ENCODE measurements around the gene BCL2L13. TPM values are rescaled to one million over a fixed set of nuclear protein-coding genes. Genes with fewer than 3 reads are reported as not detected.

The BCL2L13 gene
- total and polyA plus RNA-seq, 2 experiments from 2014 or later = 34.4 to 38.6 TPM

GRCh38 chr22:17607891-17608521, 30.6 kb upstream of the BCL2L13 start:
- H3K36me3 ChIP-seq (replicated peaks; ENCODE audit: insufficient read depth, low read depth) = peaks cover 9% of the 10 kb centered on the region
- H3K27ac ChIP-seq = peak overlapping the region; percentile 42
- 82% methylated on average over 4 of the region's 4 CpGs for WGBS (ENCODE audit: low lambda C conversion rate, missing lambda C conversion rate)

DNA sequence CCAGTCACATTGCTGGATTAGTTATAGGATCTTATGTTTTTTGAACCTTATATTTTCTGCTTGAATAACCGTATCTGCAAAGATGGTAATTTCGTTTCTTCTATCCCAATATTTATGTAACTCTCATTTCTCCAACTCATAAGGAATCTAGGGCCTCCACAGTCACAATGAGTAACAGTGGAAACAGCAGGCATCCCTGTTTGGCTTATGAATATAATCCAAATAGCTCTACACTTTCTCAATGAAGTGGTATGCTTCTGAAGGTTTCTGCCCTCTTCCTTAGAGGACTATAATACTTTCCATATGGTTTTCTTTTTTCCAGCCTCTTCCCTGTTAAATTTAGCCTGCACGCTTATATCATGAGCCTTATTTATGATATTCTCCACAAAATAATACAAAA, 26.5 kb upstream of the BCL2L13 start:
- Histone ChIP-seq H3K4me1 (ENCODE audit: insufficient read depth) (no peaks in the 10 kb centered on the region), H3K4me2 (no peak overlapping the region), H3K4me3 (no peak overlapping the region), H3K36me3 (replicated peaks; ENCODE audit: insufficient read depth, low read depth) (peaks cover 9% of the 10 kb centered on the region), H3K27me3 (no peaks in the 10 kb centered on the region), H3K27ac (no peak overlapping the region), H3K9me3 (ENCODE audit: low read depth) (no peaks in the 10 kb centered on the region), H4K20me1 (ENCODE audit: insufficient read depth, poor library complexity, severe bottlenecking) (peaks cover 2% of the 10 kb centered on the region), H3K79me2 (peaks cover 49% of the 10 kb centered on the region), H3K9me2 (replicated peaks; ENCODE audit: insufficient read depth) (no peaks in the 10 kb centered on the region), H2AFZ (no peak overlapping the region)
- TF ChIP-seq EZH2 (IDR thresholded peaks at IDR 0.05; ENCODE audit: borderline replicate concordance) = no peak
- TF ChIP-seq, protein P1, sequence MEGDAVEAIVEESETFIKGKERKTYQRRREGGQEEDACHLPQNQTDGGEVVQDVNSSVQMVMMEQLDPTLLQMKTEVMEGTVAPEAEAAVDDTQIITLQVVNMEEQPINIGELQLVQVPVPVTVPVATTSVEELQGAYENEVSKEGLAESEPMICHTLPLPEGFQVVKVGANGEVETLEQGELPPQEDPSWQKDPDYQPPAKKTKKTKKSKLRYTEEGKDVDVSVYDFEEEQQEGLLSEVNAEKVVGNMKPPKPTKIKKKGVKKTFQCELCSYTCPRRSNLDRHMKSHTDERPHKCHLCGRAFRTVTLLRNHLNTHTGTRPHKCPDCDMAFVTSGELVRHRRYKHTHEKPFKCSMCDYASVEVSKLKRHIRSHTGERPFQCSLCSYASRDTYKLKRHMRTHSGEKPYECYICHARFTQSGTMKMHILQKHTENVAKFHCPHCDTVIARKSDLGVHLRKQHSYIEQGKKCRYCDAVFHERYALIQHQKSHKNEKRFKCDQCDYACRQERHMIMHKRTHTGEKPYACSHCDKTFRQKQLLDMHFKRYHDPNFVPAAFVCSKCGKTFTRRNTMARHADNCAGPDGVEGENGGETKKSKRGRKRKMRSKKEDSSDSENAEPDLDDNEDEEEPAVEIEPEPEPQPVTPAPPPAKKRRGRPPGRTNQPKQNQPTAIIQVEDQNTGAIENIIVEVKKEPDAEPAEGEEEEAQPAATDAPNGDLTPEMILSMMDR (IDR thresholded peaks at IDR 0.05; ENCODE audit: poor library complexity) = no peak
- TF ChIP-seq EZH2phosphoT487 (IDR thresholded peaks at IDR 0.05; ENCODE audit: low read depth, severe bottlenecking, unreplicated experiment) = no peak
- 97% methylated on average over 3 of the region's 3 CpGs for WGBS (ENCODE audit: low lambda C conversion rate, missing lambda C conversion rate)
- DNase-seq (ENCODE audit: low spot score) = no peak

More at GRCh38 chr22:17607891-17608521, 30.6 kb upstream of the BCL2L13 start:
- Histone ChIP-seq H3K9me2 (replicated peaks; ENCODE audit: insufficient read depth) (no peaks in the 10 kb centered on the region), H3K4me1 (ENCODE audit: insufficient read depth) (no peaks in the 10 kb centered on the region), H3K4me3 (no peak overlapping the region), H3K4me2 (no peak overlapping the region), H3K27me3 (no peaks in the 10 kb centered on the region), H2AFZ (no peak overlapping the region), H3K79me2 (peaks cover 43% of the 10 kb centered on the region), H4K20me1 (ENCODE audit: insufficient read depth, poor library complexity, severe bottlenecking) (peaks cover 8% of the 10 kb centered on the region), H3K9me3 (ENCODE audit: low read depth) (no peaks in the 10 kb centered on the region)
- TF ChIP-seq, protein P1 (IDR thresholded peaks at IDR 0.05; ENCODE audit: poor library complexity) = no peak
- TF ChIP-seq EZH2phosphoT487 (IDR thresholded peaks at IDR 0.05; ENCODE audit: low read depth, severe bottlenecking, unreplicated experiment) (no peak), EZH2 (IDR thresholded peaks at IDR 0.05; ENCODE audit: borderline replicate concordance) (no peak)
- DNase-seq (ENCODE audit: low spot score) = no peak

GRCh38 chr22:17613280-17613679, 25.3 kb upstream of the BCL2L13 start:
- H3K9me3 ChIP-seq (ENCODE audit: low read depth) = no peaks in the 10 kb centered on the region
- peaks cover 42% of the 10 kb centered on the region for H3K79me2 ChIP-seq
- no peak for TF ChIP-seq EZH2phosphoT487 (IDR thresholded peaks at IDR 0.05; ENCODE audit: low read depth, severe bottlenecking, unreplicated experiment)
- TF ChIP-seq, protein P1 (IDR thresholded peaks at IDR 0.05; ENCODE audit: poor library complexity) = no peak
- TF ChIP-seq EZH2 (IDR thresholded peaks at IDR 0.05; ENCODE audit: borderline replicate concordance) = no peak
- H2AFZ ChIP-seq = no peak overlapping the region
- H3K27ac ChIP-seq = no peak overlapping the region
- no peak overlapping the region for H3K4me3 ChIP-seq
- no peak overlapping the region for H3K4me2 ChIP-seq
- H4K20me1 ChIP-seq (ENCODE audit: insufficient read depth, poor library complexity, severe bottlenecking) = peaks cover 2% of the 10 kb centered on the region
- no peak for DNase-seq (ENCODE audit: low spot score)
- peaks cover 9% of the 10 kb centered on the region for H3K36me3 ChIP-seq (replicated peaks; ENCODE audit: insufficient read depth, low read depth)
- H3K9me2 ChIP-seq (replicated peaks; ENCODE audit: insufficient read depth) = no peaks in the 10 kb centered on the region
- H3K4me1 ChIP-seq (ENCODE audit: insufficient read depth) = no peaks in the 10 kb centered on the region
- 97% methylated on average over 7 of the region's 7 CpGs for WGBS (ENCODE audit: low lambda C conversion rate, missing lambda C conversion rate)
- H3K27me3 ChIP-seq = no peaks in the 10 kb centered on the region

Data from hepatocyte (in vitro differentiated cells).